Measurements from ENCODE around the gene TARDBP.

- TF ChIP-seq POLR2AphosphoS5 (IDR thresholded peaks at IDR 0.05; ENCODE audit: low read depth) (no peak), CTCF (conservative IDR thresholded peaks at IDR 0.05; ENCODE audit: low read depth in 2 of 2) (no peak)
Observed at GRCh38 chr1:11024874-11025203, 12.4 kb downstream of the TARDBP start.
